GM18517 (cell line): Measurements from ENCODE around the gene PKDCC.
"Not testable (repeated sequence)": the region's sequence is repeated elsewhere in the genome, so short reads cannot be mapped to it uniquely, and the experiment has no call there.

Experiments used
- ATAC-seq: cut with Tn5 transposase; IDR thresholded peaks from one replicate; pipeline ENCODE4 v1.9.1; 2021; ENCODE audit warnings: mild to moderate bottlenecking, moderate library complexity; ENCODE audit not compliant: unreplicated experiment

The PKDCC gene

GRCh38 chr2:42030200-42030759 lies 17.5 kb upstream of the PKDCC start:
- ATAC-seq: no peak

- ATAC-seq: no peak
These were observed 17.0 kb upstream of the PKDCC start for GRCh38 chr2:42030829-42031228.

GRCh38 chr2:42031281-42032223 lies 16.3 kb upstream of the PKDCC start:
- ATAC-seq: no peak

GRCh38 chr2:42032224-42032620 lies 15.6 kb upstream of the PKDCC start:
- ATAC-seq: no peak

GRCh38 chr2:42032745-42033144 lies 15.1 kb upstream of the PKDCC start:
- ATAC-seq: no peak

GRCh38 chr2:42034096-42034495 lies 13.7 kb upstream of the PKDCC start:
- ATAC-seq: not testable (repeated sequence)

- ATAC-seq: no peak
These were observed 12.6 kb upstream of the PKDCC start for GRCh38 chr2:42035241-42035640.

GRCh38 chr2:42036413-42036812 lies 11.4 kb upstream of the PKDCC start:
- no peak for ATAC-seq

GRCh38 chr2:42036940-42037339 lies 10.9 kb upstream of the PKDCC start:
- ATAC-seq: no peak

GRCh38 chr2:42040643-42041278 lies 7.1 kb upstream of the PKDCC start:
- ATAC-seq: no peak

GRCh38 chr2:42041377-42042127 lies 6.3 kb upstream of the PKDCC start:
- ATAC-seq: no peak

GRCh38 chr2:42042631-42043355 lies 5.0 kb upstream of the PKDCC start:
- no peak for ATAC-seq

- no peak for ATAC-seq
These were observed 3.9 kb upstream of the PKDCC start for GRCh38 chr2:42043789-42044394.

- no peak for ATAC-seq
These were observed 2.9 kb upstream of the PKDCC start for GRCh38 chr2:42044939-42045338.

- no peak for ATAC-seq
These were observed 2.5 kb upstream of the PKDCC start for GRCh38 chr2:42045352-42045751.

- no peak for ATAC-seq
These were observed 1.7 kb upstream of the PKDCC start for GRCh38 chr2:42045848-42046748.

- no peak for ATAC-seq
These were observed 868 bp upstream of the PKDCC start for GRCh38 chr2:42046819-42047487.
